ENCODE measurements around the gene A1BG.

- TF ChIP-seq POLR2A (IDR thresholded peaks at IDR 0.05) (no peak), CTCF (IDR thresholded peaks at IDR 0.05 in 4 of 5, conservative IDR thresholded peaks at IDR 0.05 in 1 of 5) (no peak)
These were observed 52.7 kb downstream of the A1BG start for GRCh38 chr19:58300620-58301019.

Data from gastrocnemius medialis (tissue), 4 donors.